ENCODE results near the gene CXXC5.
A peak's percentile ranks its signal among the peaks of the same experiment; 100 is the strongest.
"Not testable (repeated sequence)": the region's sequence is repeated elsewhere in the genome, so short reads cannot be mapped to it uniquely, and the experiment has no call there.

CXXC5 gene

DNA sequence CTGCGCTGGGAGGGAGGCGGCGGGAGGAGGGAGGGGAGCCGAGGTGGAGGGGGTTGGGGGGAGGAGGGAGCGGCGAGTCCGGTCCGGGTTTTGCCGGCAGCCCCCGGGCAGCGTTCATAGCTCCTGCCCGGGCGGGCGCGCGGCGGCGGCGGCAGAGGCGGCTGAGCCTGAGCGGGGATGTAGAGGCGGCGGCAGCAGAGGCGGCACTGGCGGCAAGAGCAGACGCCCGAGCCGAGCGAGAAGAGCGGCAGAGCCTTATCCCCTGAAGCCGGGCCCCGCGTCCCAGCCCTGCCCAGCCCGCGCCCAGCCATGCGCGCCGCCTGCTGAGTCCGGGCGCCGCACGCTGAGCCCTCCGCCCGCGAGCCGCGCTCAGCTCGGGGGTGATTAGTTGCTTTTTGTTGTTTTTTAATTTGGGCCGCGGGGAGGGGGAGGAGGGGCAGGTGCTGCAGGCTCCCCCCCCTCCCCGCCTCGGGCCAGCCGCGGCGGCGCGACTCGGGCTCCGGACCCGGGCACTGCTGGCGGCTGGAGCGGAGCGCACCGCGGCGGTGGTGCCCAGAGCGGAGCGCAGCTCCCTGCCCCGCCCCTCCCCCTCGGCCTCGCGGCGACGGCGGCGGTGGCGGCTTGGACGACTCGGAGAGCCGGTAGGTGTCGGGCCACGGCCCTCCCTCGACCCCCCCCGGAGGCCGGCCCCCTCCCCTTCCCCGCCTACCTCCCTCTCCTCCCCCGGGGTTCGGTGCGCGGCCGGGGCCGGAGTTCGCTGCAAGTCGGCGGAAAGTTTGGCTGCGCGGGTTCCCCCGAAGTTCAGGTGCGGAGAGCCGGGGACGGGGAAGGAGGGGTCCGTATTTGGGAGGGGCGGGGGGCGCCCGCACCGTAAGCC, at the start of gene CXXC5:
Gene CXXC5, plus strand, starts transcription at position 145 of the 877 bp plus-strand sequence. CDS start 32,175 bp downstream, outside the sequence.
- no peak for DNase-seq

DNA sequence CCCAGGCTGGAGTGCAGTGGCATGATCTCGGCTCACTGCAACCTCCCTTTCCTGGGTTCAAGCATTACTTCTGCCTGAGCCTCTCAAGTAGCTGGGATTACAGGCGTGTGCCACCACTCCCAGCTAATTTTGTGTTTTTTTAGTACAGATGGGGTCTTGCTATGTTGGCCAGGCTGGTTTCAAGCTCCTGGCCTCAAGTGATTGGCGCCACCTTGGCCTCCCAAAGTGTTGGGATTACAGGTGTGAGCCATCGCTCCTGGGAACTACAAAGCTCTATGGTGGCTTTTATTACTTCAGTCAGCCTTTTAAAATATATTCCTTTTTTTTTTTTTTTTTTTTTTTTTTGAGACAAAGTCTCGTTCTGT, 49.6 kb upstream of the CXXC5 start:
- not testable (repeated sequence) for DNase-seq

DNA sequence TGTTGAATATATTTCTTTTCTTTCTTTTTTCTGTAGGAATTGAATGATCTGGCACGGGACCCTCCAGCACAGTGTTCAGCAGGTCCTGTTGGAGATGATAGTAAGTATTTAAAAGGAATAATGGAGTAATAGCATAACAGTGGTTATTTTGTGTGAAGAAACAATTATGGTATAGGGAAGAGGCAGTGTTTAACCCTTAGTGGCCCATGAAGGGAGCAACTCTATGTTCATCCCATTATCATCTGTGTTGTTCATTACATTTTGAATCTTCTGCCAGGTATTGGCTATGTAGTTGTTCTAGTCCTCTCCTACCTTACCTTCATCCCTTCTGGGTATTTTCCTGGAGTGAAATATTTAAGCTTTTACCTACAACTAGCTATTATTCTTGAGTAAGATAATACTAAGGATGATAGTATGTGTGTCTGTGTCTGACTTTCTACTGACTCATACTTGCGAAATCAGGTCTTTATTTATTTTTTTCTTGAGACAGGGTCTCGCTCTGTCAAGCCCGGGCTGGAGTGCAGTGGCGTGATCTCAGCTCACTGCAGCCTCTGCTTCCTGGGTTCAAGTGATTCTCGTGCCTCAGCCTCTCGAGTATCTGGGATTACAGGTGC, 47.7 kb upstream of the CXXC5 start:
- DNase-seq = no peak

DNA sequence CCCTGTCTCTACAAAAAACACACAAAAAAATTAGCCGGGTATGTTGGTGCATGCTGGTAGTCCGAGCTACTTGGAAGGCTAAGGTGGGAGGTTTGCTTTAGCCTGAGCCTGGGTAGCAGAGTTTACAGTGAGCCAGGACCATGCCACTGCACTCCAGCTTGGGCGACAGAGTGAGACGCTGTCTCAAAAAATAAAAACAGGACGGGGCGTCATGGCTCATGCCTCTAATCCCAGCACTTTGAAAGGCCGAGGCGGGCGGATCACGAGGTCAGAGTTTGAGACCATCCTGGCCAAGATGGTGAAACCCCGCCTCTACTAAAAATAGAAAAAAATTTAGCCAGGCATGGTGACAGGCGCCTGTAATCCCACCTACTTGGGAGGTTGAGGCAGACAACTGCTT, 46.7 kb upstream of the CXXC5 start:
- no peak for DNase-seq

DNA sequence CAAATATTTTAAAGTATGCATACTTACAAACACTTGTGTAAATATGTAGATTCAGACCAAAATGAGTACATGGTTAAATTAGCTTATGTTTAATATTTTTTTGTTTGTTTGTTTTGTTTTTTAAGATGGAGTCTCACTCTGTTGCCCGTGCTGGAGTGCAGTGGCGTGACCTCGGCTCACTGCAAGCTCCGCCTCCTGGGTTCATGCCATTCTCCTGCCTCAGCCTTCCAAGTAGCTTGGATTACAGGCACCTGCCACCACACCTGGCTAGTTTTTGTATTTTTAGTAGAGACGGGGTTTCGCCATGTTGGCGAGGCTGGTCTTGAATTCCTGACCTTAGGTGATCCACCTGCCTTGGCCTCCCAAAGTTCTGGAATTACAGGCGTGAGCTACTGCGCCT, 46.2 kb upstream of the CXXC5 start:
- DNase-seq = not testable (repeated sequence)

DNA sequence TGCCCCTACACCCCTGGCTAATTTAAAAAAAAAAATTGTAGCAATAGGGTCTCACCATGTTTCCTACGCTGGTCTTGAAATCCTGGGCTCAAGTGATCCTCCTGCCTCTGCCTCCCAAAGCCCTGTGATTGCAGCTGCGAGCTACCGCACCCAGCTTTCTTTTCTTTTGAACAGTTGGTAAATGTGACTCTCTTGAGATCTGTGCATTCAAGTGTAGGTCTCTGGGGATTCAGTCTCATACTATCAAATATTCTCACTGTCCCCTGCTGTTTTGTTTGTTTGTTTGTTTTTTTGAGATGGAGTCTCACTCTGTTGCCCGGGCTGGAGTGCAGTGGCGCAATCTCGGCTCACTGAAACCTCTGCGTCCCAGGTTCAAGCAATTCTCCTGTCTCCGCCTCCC, 42.3 kb upstream of the CXXC5 start:
- DNase-seq = no peak

DNA sequence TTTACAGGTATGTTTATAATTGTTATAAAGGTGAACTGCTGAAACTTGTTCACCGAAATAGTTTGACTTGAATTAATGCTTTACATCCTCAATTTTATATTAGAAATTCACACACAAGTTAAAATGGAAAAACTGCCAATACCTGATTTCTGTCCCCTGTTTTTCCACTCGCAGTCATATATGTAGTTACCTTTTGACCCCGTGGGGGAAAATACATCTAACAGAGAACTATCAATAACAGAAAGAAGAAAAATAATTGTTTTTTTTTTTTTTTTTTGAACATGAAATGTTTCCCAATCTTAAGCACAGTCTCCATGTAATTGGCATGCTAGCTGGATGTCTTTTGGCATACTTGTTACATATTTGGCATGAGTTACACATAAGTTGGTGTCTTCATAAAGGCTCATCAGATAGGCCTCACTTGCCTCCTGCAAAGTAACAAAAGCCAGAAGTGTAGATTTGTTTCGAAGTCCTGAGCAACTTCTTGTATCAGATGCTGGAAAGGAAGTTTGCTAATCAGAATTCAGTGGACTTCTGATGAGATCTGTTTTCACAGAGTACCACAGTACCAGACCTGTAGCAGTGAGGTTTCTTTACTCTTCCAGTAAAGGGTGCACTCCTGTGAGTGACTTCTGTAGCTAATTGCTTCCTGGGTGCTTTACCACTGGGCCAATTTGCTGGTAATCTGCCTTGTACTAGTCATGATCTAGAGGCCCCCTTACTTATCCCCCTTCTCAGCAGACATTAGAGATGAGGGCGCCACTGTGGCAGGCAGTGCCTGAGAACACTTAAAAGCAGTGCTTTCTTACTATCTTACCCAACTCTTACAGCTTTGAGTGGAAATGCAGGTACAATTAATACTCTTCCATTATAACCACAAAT, 36.2 kb upstream of the CXXC5 start:
- no peak for DNase-seq

DNA sequence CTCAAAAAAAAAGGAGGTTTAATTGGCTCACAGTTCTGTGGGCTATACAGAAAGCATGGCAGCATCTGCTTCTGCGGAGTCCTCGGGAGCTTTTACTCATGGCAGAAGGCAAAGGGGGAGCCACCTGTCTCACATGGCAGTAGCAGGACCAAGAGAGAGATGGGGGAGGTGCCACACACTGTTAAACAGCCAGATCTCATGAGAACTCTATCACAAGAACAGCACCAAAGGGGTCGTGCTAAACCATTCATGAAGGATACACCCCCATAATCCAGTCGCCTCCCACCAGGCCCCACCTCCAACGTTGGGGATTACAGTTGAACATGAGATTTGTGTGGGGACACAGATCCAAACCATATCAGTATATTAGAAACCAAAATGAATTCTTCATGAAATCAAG, 28.3 kb upstream of the CXXC5 start:
- no peak for DNase-seq

DNA sequence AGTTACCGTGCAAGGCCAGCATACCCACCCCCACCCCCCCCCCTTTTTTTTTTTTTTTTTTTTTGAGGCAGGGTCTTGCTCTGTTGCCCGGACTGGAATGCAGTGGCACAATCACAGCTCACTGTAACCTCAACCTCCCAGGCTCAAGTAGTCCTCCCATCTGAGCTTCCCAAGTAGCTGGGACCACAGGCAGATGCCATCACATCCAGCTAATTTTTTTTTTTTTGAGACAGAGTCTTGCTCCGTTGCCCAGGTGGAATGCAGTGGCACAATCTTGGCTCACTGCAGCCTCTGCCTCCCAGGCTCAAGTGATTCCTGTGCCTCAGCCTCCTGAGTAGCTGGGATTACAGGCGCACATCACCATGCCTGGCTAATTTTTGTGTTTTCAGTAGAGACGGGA, 22.8 kb upstream of the CXXC5 start:
- DNase-seq = not testable (repeated sequence)

DNA sequence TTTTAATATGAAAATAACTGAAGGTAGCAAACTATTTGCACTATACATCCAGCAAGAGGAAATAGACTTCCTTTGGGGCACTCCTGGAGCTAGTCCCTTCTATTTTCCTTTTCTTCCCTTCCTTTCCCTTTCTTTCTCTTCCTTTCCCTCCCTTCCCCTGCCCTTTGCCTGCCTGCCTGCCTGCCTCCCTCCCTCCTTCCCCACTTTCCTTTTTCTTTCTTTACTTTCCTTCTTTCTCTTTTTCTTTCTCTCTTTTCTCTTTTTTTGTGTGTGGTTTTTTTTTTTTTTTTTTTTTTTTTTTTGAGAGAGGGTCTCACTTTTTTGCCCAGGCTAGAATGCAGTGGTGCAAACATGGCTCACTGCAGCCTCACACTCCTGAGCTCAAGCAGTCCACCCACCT, 17.3 kb upstream of the CXXC5 start:
- DNase-seq = no peak

DNA sequence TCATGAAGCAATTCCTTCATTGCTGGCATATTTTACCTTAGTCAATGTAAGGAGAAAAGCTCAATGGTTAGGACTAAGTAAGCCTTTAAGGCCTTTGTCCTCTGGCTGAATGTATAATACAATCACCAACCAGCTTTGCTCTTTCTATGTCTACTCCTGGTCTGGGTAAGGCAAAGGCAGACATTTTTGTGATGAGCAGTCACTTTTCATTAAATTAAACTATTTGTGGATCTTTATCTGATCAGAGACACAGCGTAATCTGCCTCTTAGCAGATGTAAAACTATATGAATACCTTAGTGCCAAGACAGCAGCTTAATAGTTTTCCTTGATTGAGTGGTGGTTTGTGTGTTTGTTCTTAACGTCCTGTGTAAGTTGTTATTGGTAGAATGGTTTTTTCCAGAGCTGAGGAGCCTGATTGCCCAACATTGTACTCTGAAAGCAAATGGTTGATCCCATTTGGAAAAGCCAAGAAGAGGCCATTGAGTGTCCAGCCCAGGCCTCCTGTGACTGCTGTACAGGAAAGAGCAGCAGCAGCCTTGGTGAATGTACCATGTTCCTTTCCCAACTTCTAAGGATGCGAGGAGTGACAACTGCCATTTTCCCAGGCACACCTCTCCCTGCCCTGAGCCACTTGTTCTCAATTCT, 16.5 kb upstream of the CXXC5 start:
- DNase-seq = no peak

DNA sequence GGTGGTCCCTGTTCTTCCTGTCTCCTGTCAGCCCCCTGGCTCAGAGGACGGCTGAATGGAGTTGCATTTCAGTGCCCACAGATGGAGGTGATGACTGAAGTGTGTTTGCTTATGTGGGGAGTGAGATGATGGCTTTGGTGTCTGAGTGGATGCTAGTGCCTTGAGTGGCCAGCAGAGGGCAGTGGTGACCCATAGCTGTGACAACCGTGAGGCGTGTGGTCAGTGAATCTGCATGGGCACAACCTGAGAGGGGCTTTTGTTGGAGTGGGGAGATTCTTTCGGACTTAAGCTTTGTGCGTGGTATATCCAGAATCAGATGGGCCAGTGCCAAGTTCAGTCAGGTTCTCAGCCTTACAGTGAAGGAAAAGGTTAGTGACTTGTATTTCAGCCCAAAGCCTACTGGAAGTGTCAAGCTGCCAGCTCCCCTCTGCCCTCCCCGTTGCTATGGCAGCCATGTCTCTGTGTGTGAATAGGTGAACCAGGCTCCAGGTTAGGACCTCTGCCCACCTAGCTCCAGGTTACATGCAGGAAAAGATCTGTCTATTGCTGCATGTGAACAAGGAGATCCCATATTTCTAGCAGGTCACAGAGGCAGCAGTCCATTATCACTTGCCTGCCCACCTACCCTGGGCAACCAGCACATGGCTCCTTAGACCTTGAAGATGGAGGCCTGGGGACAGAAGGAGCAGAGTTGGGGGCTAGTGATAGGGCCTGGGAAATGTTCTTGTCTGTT, 14.7 kb upstream of the CXXC5 start:
- DNase-seq = peak; percentile 43

DNA sequence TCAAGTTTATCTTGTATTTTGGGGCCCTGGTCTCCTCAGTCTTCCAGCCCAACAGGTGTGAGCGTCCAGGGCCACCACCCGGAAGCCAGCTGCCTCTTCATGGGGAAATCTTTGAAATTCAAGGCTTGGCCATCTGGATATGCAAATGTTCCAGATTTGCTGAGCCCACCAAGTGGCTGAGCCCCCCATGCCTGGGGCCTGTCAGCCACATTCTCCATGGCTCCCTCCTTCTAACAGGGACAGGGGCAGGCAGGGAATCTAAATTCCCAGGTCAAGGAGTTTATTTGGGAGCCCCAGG, 14.2 kb upstream of the CXXC5 start:
- no peak for DNase-seq

DNA sequence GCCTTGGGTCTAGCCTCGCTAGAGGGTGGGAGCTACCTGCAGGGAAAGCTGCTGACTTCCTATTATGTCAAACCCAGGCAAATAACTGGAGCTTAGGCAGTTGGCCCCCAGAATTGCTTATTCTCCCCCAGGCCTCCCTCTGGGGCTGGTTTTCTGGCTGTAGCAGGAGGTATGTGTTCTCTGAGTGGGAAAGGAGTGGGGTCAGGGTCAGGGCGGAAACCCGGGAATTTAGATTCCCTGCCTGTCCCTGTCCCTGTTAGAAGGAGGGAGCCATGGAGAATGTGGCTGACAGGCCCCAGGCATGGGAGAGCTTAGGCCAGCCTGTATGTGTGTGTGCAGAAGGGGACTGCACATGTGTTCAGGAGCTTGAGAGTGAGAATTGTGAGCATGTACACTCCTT, 13.6 kb upstream of the CXXC5 start:
- DNase-seq = no peak

DNA sequence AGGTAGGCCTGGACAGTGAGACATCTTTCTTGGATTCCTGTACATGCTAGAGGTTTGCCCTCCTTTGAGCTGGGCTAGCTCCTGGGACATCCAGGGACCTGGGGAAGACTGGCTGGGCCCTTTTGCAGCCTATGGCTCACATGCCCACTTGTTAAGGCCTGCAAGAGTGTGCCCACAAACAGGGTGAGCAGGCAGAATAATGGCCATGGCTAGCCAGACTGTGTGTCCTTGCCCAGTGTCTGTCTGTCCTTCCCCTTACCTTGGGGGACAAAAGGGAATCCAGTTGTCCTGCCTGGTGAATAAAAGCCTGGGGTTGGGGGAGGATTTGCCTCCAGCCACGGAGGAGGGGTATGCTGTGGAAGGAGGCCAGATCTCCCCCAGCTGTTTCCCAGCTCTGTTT, 13.0 kb upstream of the CXXC5 start:
- no peak for DNase-seq

DNA sequence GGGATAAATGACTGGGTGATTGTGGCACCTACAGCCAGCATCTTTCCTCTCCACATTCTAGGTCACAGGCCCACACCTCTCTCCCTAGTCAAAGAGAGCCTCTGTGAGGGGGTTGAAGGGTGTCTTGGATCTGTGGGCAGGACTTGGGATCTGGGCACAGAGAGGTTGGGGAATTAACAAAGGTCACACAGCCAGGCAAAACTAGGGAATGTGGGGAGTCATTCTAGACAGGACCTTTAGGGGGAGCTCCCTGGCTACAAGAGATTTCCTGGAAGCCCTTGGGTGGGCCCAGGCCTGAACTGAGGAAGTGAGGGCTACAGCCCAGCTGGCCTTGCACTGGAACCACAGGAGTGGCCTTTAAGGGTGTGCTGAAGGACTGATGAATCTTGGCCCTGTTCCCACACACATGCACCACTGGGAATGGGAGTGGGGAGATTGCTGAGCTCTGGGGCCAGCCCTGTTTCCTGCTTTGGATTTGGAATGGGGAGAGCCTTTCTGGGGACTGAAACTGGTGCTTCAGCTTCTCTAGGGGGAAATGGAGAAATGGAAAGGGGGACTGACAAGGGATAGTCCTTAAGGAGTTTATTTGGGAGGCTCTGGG, 12.4 kb upstream of the CXXC5 start:
- DNase-seq = no peak

DNA sequence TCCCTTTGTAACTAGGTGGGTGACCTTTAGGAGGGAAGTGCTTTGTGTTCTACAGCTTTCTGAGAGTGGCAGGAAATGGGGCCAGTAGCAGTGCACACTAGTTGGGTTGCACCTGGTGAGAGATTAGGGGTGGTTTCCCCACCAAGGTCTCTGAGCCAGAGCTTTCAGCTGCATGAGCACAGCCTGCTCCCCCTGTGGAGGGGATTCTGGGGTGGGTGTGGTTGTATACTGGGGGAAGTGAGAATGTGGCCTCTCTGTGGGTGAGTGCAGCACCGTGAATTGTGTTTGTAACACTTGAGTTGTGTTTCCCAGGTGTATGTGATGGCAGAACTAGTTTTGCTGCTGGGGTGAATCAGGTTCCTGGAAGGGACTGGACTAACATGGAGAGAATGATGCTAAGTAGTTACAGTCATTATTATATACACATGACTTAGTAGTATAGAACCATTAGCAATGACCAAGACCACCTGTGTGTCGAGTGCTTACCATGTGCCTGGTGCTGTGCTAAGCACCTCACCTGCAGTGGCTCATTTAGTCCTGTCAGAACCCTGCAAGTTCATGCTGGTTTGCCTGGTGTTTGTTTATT, 11.8 kb upstream of the CXXC5 start:
- DNase-seq = no peak

DNA sequence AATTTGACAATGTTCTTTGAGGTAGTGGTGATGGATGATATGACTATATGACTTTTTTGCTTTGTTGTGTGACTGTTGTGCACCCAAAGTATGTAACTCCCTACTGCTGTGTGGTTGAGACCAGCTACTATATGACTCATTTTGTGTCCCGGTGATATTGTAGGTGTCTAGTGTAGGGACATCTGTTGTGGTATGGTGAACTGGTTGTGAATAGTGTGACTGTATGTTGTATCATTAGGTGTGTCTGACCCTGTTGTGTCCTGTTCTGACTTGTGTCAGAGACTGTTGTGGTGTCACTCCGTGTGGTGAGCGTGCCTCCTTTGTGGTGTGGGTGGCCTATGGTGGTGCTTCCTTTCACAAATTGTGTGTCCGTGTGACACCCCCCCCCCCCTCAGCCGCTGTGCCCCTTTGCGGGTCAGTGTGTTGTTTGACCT, 11.2 kb upstream of the CXXC5 start:
- no peak for DNase-seq

DNA sequence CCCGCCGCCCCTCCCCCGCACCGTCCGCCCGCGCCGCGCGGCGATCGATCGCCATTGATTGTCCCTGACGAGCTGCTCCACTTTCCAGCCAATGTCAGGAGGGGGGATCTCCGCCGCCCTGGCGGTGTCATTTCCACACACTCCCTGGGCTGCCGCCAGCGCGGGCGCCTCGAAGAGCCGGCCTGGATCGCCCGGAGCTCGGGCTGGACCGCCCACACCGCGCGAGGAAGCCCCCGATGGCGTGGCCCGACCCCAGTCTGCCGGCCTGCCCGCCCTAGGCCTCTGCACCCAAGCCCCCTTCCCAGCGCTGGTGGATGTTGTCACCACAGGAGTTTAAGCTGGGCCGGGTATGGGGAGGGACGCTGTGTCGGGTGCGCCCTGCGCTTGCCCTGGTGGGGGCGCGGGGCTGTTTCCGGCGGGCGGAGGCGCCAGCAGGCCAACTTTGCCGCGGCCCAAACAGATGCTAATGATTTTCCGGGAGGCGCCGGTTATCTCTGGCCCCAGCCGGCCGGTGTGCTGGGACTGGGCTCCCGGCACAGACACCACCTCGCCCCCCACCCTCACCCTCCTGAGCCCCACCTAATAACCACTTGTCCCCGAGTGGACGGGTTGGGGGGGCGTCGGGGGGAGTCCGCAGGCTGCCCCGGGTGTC, 10.6 kb upstream of the CXXC5 start:
- DNase-seq = no peak

DNA sequence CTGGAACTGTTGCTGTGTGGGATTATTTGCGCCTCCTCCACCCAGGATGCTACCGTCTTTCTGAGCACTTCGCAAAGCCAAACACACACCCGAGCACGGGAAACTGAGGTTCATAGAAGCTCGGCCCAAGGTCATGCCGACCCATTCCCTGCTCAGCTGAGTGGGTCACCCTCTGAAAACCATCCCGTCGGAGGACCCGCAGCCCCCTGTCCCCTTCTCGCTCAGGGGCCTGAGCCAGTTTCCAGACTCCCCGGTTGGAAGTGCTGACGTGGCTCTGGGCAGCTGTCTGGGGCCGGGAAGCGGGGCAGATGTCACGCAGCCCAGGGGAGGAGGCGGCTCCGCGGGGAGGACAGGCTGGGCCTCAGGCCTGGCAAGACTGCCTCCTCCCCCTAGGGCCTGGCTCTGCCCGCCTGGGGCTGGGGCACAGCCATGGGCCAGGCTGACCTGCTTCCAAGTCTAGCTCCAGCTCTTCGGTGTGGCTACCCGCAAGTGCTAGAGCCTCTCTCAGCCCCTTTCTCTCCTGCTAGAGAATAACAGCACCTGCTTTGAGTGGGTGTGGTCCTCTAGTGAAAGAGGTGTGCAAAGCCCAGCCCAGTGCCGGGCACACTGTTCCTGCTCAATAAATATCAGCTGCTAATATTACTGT, 9.9 kb upstream of the CXXC5 start:
- DNase-seq = no peak
